ENCODE results near the gene NCAPD2.

Gene NCAPD2

GRCh38 chr12:6493497-6494257, at the start of gene NCAPD2:
NCAPD2 (plus strand) TSS chr12:6494102; CDS start chr12:6495099, 997 bp downstream.
- peaks cover 3% of the 10 kb centered on the region; the same call in 1 of the 2 replicates for H3K36me3 ChIP-seq (ENCODE audit: control insufficient read depth, insufficient read depth, low read length)

GRCh38 chr12:6444704-6445688, 48.9 kb upstream of the NCAPD2 start, which contains the start of gene CD27:
CD27 (plus strand) TSS chr12:6444955; CDS start chr12:6445096, 141 bp downstream.
- no CpG with 5 or more reads among the region's 16 CpGs for WGBS (ENCODE audit: insufficient coverage, insufficient read length)
- Histone ChIP-seq H3K27ac (ENCODE audit: low read length) (no peak within 1 kb of the TSS), H3K27me3 (ENCODE audit: control insufficient read depth, insufficient read depth, low read length) (no peaks in the 10 kb centered on the region), H3K4me1 (ENCODE audit: control insufficient read depth, insufficient read depth, low read length) (no peaks in the 10 kb centered on the region), H3K4me3 (ENCODE audit: low read length) (no peak within 1 kb of the TSS), H3K9me3 (ENCODE audit: control insufficient read depth, insufficient read depth, low read length) (no peaks in the 10 kb centered on the region), H3K36me3 (ENCODE audit: control insufficient read depth, insufficient read depth, low read length) (no peaks in the 10 kb centered on the region)
- no peak for DNase-seq (ENCODE audit: low read depth, low spot score)

More at GRCh38 chr12:6493497-6494257, at the start of gene NCAPD2:
- Histone ChIP-seq H3K4me3 (ENCODE audit: low read length) (peak within 1 kb of the TSS; percentile 95; the same call in 1 of the 2 replicates), H3K27ac (ENCODE audit: low read length) (no peak within 1 kb of the TSS), H3K9me3 (ENCODE audit: control insufficient read depth, insufficient read depth, low read length) (no peaks in the 10 kb centered on the region), H3K4me1 (ENCODE audit: control insufficient read depth, insufficient read depth, low read length) (peaks cover 2% of the 10 kb centered on the region; the same call in 1 of the 2 replicates), H3K27me3 (ENCODE audit: control insufficient read depth, insufficient read depth, low read length) (no peaks in the 10 kb centered on the region)
- no CpG with 5 or more reads among the region's 49 CpGs for WGBS (ENCODE audit: insufficient coverage, insufficient read length)
- peak; percentile 78 for DNase-seq (ENCODE audit: low read depth, low spot score)

GRCh38 chr12:6450091-6450868, 43.6 kb upstream of the NCAPD2 start:
- Histone ChIP-seq H3K27me3 (ENCODE audit: control insufficient read depth, insufficient read depth, low read length) (no peaks in the 10 kb centered on the region), H3K4me1 (ENCODE audit: control insufficient read depth, insufficient read depth, low read length) (peaks cover 17% of the 10 kb centered on the region), H3K4me3 (ENCODE audit: low read length) (no peak overlapping the region), H3K36me3 (ENCODE audit: control insufficient read depth, insufficient read depth, low read length) (no peaks in the 10 kb centered on the region; the same call in 1 of the 2 replicates), H3K9me3 (ENCODE audit: control insufficient read depth, insufficient read depth, low read length) (no peaks in the 10 kb centered on the region), H3K27ac (ENCODE audit: low read length) (no peak overlapping the region)
- no CpG with 5 or more reads among the region's 16 CpGs for WGBS (ENCODE audit: insufficient coverage, insufficient read length)
- no peak for DNase-seq (ENCODE audit: low read depth, low spot score)

- H3K4me1 ChIP-seq (ENCODE audit: control insufficient read depth, insufficient read depth, low read length): peaks cover 17% of the 10 kb centered on the region
- no CpG with 5 or more reads among the region's 11 CpGs for WGBS (ENCODE audit: insufficient coverage, insufficient read length)
- no peaks in the 10 kb centered on the region for H3K9me3 ChIP-seq (ENCODE audit: control insufficient read depth, insufficient read depth, low read length)
- no peaks in the 10 kb centered on the region for H3K27me3 ChIP-seq (ENCODE audit: control insufficient read depth, insufficient read depth, low read length)
- no peak overlapping the region for H3K27ac ChIP-seq (ENCODE audit: low read length)
- no peak for DNase-seq (ENCODE audit: low read depth, low spot score)
- H3K4me3 ChIP-seq (ENCODE audit: low read length): no peak overlapping the region
- H3K36me3 ChIP-seq (ENCODE audit: control insufficient read depth, insufficient read depth, low read length): no peaks in the 10 kb centered on the region; the same call in 1 of the 2 replicates
These were observed 43.0 kb upstream of the NCAPD2 start for GRCh38 chr12:6450869-6451347.

- Histone ChIP-seq H3K36me3 (ENCODE audit: control insufficient read depth, insufficient read depth, low read length) (no peaks in the 10 kb centered on the region; the same call in 1 of the 2 replicates), H3K27me3 (ENCODE audit: control insufficient read depth, insufficient read depth, low read length) (no peaks in the 10 kb centered on the region), H3K27ac (ENCODE audit: low read length) (no peak within 1 kb of the TSS), H3K4me1 (ENCODE audit: control insufficient read depth, insufficient read depth, low read length) (peaks cover 17% of the 10 kb centered on the region), H3K4me3 (ENCODE audit: low read length) (no peak within 1 kb of the TSS), H3K9me3 (ENCODE audit: control insufficient read depth, insufficient read depth, low read length) (no peaks in the 10 kb centered on the region)
- no CpG with 5 or more reads among the region's 27 CpGs for WGBS (ENCODE audit: insufficient coverage, insufficient read length)
- DNase-seq (ENCODE audit: low read depth, low spot score): no peak
These were observed 42.3 kb upstream of the NCAPD2 start, which contains the start of gene TAPBPL for GRCh38 chr12:6451348-6452244. TAPBPL (plus strand) TSS chr12:6452042; CDS start chr12:6452249, 207 bp downstream.

GRCh38 chr12:6452245-6452943, 41.5 kb upstream of the NCAPD2 start:
- H3K9me3 ChIP-seq (ENCODE audit: control insufficient read depth, insufficient read depth, low read length): no peaks in the 10 kb centered on the region
- DNase-seq (ENCODE audit: low read depth, low spot score): no peak
- no peaks in the 10 kb centered on the region for H3K27me3 ChIP-seq (ENCODE audit: control insufficient read depth, insufficient read depth, low read length)
- H3K27ac ChIP-seq (ENCODE audit: low read length): no peak overlapping the region
- peaks cover 17% of the 10 kb centered on the region for H3K4me1 ChIP-seq (ENCODE audit: control insufficient read depth, insufficient read depth, low read length)
- WGBS (ENCODE audit: insufficient coverage, insufficient read length): no CpG with 5 or more reads among the region's 9 CpGs
- H3K36me3 ChIP-seq (ENCODE audit: control insufficient read depth, insufficient read depth, low read length): no peaks in the 10 kb centered on the region; the same call in 1 of the 2 replicates
- H3K4me3 ChIP-seq (ENCODE audit: low read length): no peak overlapping the region

GRCh38 chr12:6452944-6453630, 40.8 kb upstream of the NCAPD2 start:
- no peaks in the 10 kb centered on the region for H3K9me3 ChIP-seq (ENCODE audit: control insufficient read depth, insufficient read depth, low read length)
- no peak overlapping the region for H3K27ac ChIP-seq (ENCODE audit: low read length)
- H3K4me3 ChIP-seq (ENCODE audit: low read length): no peak overlapping the region
- DNase-seq (ENCODE audit: low read depth, low spot score): no peak
- H3K36me3 ChIP-seq (ENCODE audit: control insufficient read depth, insufficient read depth, low read length): no peaks in the 10 kb centered on the region; the same call in 1 of the 2 replicates
- WGBS (ENCODE audit: insufficient coverage, insufficient read length): no CpG with 5 or more reads among the region's 17 CpGs
- no peaks in the 10 kb centered on the region for H3K27me3 ChIP-seq (ENCODE audit: control insufficient read depth, insufficient read depth, low read length)
- peaks cover 17% of the 10 kb centered on the region for H3K4me1 ChIP-seq (ENCODE audit: control insufficient read depth, insufficient read depth, low read length)

- no CpG with 5 or more reads among the region's 12 CpGs for WGBS (ENCODE audit: insufficient coverage, insufficient read length)
- Histone ChIP-seq H3K27me3 (ENCODE audit: control insufficient read depth, insufficient read depth, low read length) (no peaks in the 10 kb centered on the region), H3K4me1 (ENCODE audit: control insufficient read depth, insufficient read depth, low read length) (peaks cover 6% of the 10 kb centered on the region), H3K9me3 (ENCODE audit: control insufficient read depth, insufficient read depth, low read length) (no peaks in the 10 kb centered on the region), H3K36me3 (ENCODE audit: control insufficient read depth, insufficient read depth, low read length) (peaks cover 11% of the 10 kb centered on the region), H3K27ac (ENCODE audit: low read length) (no peak overlapping the region), H3K4me3 (ENCODE audit: low read length) (no peak overlapping the region)
- no peak for DNase-seq (ENCODE audit: low read depth, low spot score)
These were observed 36.5 kb upstream of the NCAPD2 start for GRCh38 chr12:6457220-6457945.
